ENCODE results near the gene ABHD4. TPM values are rescaled to one million over a fixed set of nuclear protein-coding genes. Genes with fewer than 3 reads are reported as not detected.
"Not testable (repeated sequence)": the region's sequence is repeated elsewhere in the genome, so short reads cannot be mapped to it uniquely, and the experiment has no call there.

ABHD4 gene
- total RNA-seq, 4 donors from 2014 or later: 16.1 to 42.4 (median 31.9) TPM

GRCh38 chr14:22630066-22630465 is 32.0 kb downstream of the ABHD4 start:
- H3K27ac ChIP-seq: no peak overlapping the region
- 91 to 98% methylated on average over 3 of the region's 3 CpGs for WGBS, 2 donors
- H3K4me3 ChIP-seq: no peak overlapping the region

GRCh38 chr14:22630486-22630885 is 32.4 kb downstream of the ABHD4 start:
- H3K36me3 ChIP-seq: no peaks in the 10 kb centered on the region
- H3K9me3 ChIP-seq: no peaks in the 10 kb centered on the region
- WGBS, 2 donors: 39 to 67% methylated on average over 2 of the region's 2 CpGs
- TF ChIP-seq POLR2A (IDR thresholded peaks at IDR 0.05) (no peak), EP300 (IDR thresholded peaks at IDR 0.05) (no peak), CTCF (IDR thresholded peaks at IDR 0.05) (no peak)
- H3K27ac ChIP-seq: no peak overlapping the region
- H3K4me3 ChIP-seq: no peak overlapping the region
- H3K27me3 ChIP-seq: no peaks in the 10 kb centered on the region
- H3K4me1 ChIP-seq: no peaks in the 10 kb centered on the region
- DNase-seq (ENCODE audit: low spot score in 2 of 2): no peak

More at GRCh38 chr14:22630066-22630465, 32.0 kb downstream of the ABHD4 start:
- DNase-seq (ENCODE audit: low spot score in 2 of 2): no peak
- Histone ChIP-seq H3K36me3 (no peaks in the 10 kb centered on the region), H3K4me1 (no peaks in the 10 kb centered on the region), H3K27me3 (no peaks in the 10 kb centered on the region), H3K9me3 (no peaks in the 10 kb centered on the region)
- no peak for TF ChIP-seq POLR2A (IDR thresholded peaks at IDR 0.05)

- DNase-seq (ENCODE audit: low spot score in 2 of 2): no peak
- 75 to 83% methylated on average over 8 of the region's 8 CpGs for WGBS, 2 donors
- Histone ChIP-seq H3K36me3 (no peaks in the 10 kb centered on the region), H3K4me1 (no peaks in the 10 kb centered on the region), H3K9me3 (no peaks in the 10 kb centered on the region), H3K27ac (no peak overlapping the region), H3K4me3 (no peak overlapping the region), H3K27me3 (no peaks in the 10 kb centered on the region)
- no peak for TF ChIP-seq EP300 (IDR thresholded peaks at IDR 0.05)
- TF ChIP-seq CTCF (IDR thresholded peaks at IDR 0.05): no peak
- TF ChIP-seq POLR2A (IDR thresholded peaks at IDR 0.05): no peak
These were observed 36.3 kb downstream of the ABHD4 start for GRCh38 chr14:22634233-22634900.

- H3K4me1 ChIP-seq; H3K27ac ChIP-seq; DNase-seq (ENCODE audit: low spot score in 2 of 2); H3K27me3 ChIP-seq; H3K4me3 ChIP-seq; H3K9me3 ChIP-seq; H3K36me3 ChIP-seq: not testable (repeated sequence)
- WGBS, 2 donors: 40 to 75% methylated on average over 1 of the region's 1 CpG
These were observed 37.9 kb downstream of the ABHD4 start for GRCh38 chr14:22635980-22636379.

- Histone ChIP-seq H3K27me3 (no peaks in the 10 kb centered on the region), H3K27ac (no peak overlapping the region), H3K4me1 (no peaks in the 10 kb centered on the region), H3K36me3 (no peaks in the 10 kb centered on the region), H3K4me3 (no peak overlapping the region), H3K9me3 (no peaks in the 10 kb centered on the region)
- TF ChIP-seq EP300 (IDR thresholded peaks at IDR 0.05) (no peak), CTCF (IDR thresholded peaks at IDR 0.05) (no peak), POLR2A (IDR thresholded peaks at IDR 0.05) (no peak)
- no peak for DNase-seq (ENCODE audit: low spot score in 2 of 2)
These were observed 42.1 kb downstream of the ABHD4 start for GRCh38 chr14:22640192-22640591.

- no peak overlapping the region for H3K4me3 ChIP-seq
- H3K36me3 ChIP-seq: no peaks in the 10 kb centered on the region
- 47 to 51% methylated on average over 3 of the region's 3 CpGs for WGBS, 2 donors
- TF ChIP-seq CTCF (IDR thresholded peaks at IDR 0.05) (no peak), EP300 (IDR thresholded peaks at IDR 0.05) (no peak), POLR2A (IDR thresholded peaks at IDR 0.05) (no peak)
- no peaks in the 10 kb centered on the region for H3K27me3 ChIP-seq
- no peaks in the 10 kb centered on the region for H3K9me3 ChIP-seq
- DNase-seq (ENCODE audit: low spot score in 2 of 2): no peak
- H3K27ac ChIP-seq: no peak overlapping the region
- H3K4me1 ChIP-seq: no peaks in the 10 kb centered on the region
These were observed 43.7 kb downstream of the ABHD4 start for GRCh38 chr14:22641846-22642245.
